22Rv1 (cell line): ENCODE measurements around the gene MIGA1.

ENCODE experiments used
- H3K27ac ChIP-seq: fragments of 450-650 bp; 2 replicates; pipeline ENCODE4 v1.5.1; 2017
- ZFX ChIP-seq: fragments of 450-650 bp; IDR thresholded peaks from 2 replicates; pipeline ENCODE4 v1.6.1; 2017; ENCODE audit warnings: antibody characterized with exemption, borderline replicate concordance
- TF ChIP-seq, protein P1 (sequence below): fragments of 450-650 bp; IDR thresholded peaks from 2 replicates; pipeline ENCODE4 v1.5.1; 2017; ENCODE audit warnings: mild to moderate bottlenecking

MIGA1 gene

GRCh38 chr1:77881061-77881460, 101.6 kb downstream of the MIGA1 start:
- TF ChIP-seq, protein P1, sequence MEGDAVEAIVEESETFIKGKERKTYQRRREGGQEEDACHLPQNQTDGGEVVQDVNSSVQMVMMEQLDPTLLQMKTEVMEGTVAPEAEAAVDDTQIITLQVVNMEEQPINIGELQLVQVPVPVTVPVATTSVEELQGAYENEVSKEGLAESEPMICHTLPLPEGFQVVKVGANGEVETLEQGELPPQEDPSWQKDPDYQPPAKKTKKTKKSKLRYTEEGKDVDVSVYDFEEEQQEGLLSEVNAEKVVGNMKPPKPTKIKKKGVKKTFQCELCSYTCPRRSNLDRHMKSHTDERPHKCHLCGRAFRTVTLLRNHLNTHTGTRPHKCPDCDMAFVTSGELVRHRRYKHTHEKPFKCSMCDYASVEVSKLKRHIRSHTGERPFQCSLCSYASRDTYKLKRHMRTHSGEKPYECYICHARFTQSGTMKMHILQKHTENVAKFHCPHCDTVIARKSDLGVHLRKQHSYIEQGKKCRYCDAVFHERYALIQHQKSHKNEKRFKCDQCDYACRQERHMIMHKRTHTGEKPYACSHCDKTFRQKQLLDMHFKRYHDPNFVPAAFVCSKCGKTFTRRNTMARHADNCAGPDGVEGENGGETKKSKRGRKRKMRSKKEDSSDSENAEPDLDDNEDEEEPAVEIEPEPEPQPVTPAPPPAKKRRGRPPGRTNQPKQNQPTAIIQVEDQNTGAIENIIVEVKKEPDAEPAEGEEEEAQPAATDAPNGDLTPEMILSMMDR, result no peak
- no peak for TF ChIP-seq ZFX
- H3K27ac ChIP-seq, result no peak overlapping the region

DNA sequence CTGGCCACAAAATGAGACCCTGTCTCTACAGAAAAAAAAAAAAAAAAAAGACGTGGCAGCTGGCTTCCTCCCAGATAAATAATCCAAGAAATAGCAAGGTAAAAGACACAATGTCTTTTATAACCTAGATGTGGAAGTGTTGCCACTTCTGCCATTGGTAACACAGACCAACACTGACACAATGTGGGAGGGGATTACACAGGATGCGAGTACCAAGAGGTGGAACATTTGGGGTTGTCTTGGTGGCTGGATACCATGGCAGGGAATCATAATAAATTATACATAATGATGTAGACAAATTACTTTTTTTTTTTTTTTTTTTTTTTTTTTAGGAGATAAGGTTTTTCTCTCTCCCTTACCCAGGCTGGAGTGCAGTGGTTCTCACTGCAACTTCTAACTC, 103.0 kb downstream of the MIGA1 start:
- TF ChIP-seq, protein P1, result no peak
- TF ChIP-seq ZFX, result no peak
- no peak overlapping the region for H3K27ac ChIP-seq

- no peak within 1 kb of the TSS for H3K27ac ChIP-seq
These were observed 108.8 kb downstream of the MIGA1 start, which contains the start of gene NEXN for GRCh38 chr1:77888081-77888780. Gene NEXN (plus strand): TSS chr1:77888624. CDS start chr1:77916107, 27,483 bp downstream.

DNA sequence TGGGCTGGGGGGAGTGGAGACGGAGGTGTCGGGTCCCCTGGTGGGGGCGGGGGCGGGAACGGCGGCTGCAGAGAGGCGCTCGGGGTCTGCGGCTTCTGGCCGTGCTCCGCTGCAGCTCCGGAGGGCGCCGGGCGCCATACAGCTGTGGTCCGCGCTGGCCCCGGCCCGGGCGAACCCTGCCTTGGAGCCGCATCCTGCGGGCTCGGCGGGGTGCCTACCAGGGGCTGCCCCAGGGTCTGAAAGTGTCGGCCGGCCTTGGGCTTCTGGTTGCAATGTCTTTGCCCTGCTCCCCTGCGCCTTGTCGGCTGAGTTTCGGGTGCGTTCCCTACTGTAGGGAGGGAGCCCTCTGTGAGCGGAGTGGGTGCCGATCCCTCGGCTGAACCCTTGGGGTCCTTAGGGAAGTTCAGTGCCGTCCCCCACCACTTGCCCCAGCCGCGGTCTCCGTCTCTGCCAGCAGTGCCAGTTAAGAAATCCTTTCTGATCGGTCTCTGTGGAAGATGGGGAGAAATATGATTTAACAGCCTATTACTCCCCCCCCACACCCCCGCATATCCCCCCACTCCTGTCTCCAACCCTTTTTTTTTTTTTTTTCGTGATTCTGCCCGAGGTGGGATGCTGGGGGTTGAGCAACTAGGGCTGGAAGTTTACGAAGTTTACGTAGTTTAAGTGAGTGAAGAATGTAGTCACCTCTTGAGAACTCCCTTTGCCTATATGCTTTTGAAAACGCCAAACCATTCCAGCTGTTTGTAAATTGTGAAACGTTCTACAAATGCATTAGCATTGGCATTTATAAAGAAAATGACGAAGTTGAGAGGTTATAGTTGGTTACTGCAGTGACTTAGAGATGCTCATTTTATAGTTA, 109.6 kb downstream of the MIGA1 start:
- TF ChIP-seq, protein P1, result no peak
- no peak for TF ChIP-seq ZFX
- no peak overlapping the region for H3K27ac ChIP-seq

More at GRCh38 chr1:77888081-77888780, 108.8 kb downstream of the MIGA1 start, which contains the start of gene NEXN:
- TF ChIP-seq, protein P1, result no peak
- no peak for TF ChIP-seq ZFX

- no peak overlapping the region for H3K27ac ChIP-seq
- no peak for TF ChIP-seq ZFX
- TF ChIP-seq, protein P1, result no peak
These were observed 110.2 kb downstream of the MIGA1 start for GRCh38 chr1:77889671-77890070.

DNA sequence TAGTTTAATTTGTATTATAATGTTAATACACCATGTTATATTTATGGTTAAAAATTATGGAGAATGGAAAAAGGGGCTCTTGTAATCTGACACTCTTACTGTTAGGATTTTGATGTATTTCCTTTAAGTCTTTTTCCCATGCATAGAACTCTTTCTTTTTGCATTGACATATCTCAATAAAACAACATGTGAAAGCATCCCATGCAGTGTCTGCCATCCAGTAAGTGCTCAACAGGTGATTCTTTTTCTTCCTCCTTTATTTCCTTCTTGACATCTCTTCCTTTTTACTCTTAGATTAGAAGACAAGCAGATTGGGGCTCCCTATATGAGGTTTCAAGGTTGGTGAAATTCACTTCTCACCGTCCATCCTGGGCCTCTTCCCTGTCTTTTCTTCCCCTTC, 111.8 kb downstream of the MIGA1 start:
- no peak overlapping the region for H3K27ac ChIP-seq
- no peak for TF ChIP-seq ZFX
- TF ChIP-seq, protein P1, result no peak
